ENCODE results near the gene IGF2R.

- no peak for TF ChIP-seq MXI1 (IDR thresholded peaks at IDR 0.05; ENCODE audit: borderline replicate concordance, low read depth, low read length)
- no peak for TF ChIP-seq HNRNPL (IDR thresholded peaks at IDR 0.05; ENCODE audit: low read depth, low read length)
- TF ChIP-seq, protein P1, sequence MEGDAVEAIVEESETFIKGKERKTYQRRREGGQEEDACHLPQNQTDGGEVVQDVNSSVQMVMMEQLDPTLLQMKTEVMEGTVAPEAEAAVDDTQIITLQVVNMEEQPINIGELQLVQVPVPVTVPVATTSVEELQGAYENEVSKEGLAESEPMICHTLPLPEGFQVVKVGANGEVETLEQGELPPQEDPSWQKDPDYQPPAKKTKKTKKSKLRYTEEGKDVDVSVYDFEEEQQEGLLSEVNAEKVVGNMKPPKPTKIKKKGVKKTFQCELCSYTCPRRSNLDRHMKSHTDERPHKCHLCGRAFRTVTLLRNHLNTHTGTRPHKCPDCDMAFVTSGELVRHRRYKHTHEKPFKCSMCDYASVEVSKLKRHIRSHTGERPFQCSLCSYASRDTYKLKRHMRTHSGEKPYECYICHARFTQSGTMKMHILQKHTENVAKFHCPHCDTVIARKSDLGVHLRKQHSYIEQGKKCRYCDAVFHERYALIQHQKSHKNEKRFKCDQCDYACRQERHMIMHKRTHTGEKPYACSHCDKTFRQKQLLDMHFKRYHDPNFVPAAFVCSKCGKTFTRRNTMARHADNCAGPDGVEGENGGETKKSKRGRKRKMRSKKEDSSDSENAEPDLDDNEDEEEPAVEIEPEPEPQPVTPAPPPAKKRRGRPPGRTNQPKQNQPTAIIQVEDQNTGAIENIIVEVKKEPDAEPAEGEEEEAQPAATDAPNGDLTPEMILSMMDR (CRISPR knock-in tag; IDR thresholded peaks at IDR 0.05) = no peak
- TF ChIP-seq NFE2L2 (IDR thresholded peaks at IDR 0.05; ENCODE audit: low read length) = no peak
- no peak for TF ChIP-seq ZSCAN20 (CRISPR knock-in tag; IDR thresholded peaks at IDR 0.05; ENCODE audit: borderline replicate concordance)
- TF ChIP-seq, protein P2, sequence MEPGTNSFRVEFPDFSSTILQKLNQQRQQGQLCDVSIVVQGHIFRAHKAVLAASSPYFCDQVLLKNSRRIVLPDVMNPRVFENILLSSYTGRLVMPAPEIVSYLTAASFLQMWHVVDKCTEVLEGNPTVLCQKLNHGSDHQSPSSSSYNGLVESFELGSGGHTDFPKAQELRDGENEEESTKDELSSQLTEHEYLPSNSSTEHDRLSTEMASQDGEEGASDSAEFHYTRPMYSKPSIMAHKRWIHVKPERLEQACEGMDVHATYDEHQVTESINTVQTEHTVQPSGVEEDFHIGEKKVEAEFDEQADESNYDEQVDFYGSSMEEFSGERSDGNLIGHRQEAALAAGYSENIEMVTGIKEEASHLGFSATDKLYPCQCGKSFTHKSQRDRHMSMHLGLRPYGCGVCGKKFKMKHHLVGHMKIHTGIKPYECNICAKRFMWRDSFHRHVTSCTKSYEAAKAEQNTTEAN (CRISPR knock-in tag; conservative IDR thresholded peaks at IDR 0.05) = no peak
- TF ChIP-seq, protein P3, sequence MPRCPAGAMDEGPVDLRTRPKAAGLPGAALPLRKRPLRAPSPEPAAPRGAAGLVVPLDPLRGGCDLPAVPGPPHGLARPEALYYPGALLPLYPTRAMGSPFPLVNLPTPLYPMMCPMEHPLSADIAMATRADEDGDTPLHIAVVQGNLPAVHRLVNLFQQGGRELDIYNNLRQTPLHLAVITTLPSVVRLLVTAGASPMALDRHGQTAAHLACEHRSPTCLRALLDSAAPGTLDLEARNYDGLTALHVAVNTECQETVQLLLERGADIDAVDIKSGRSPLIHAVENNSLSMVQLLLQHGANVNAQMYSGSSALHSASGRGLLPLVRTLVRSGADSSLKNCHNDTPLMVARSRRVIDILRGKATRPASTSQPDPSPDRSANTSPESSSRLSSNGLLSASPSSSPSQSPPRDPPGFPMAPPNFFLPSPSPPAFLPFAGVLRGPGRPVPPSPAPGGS (CRISPR knock-in tag; IDR thresholded peaks at IDR 0.05) = no peak
- no peak for TF ChIP-seq ZNF460 (CRISPR knock-in tag; IDR thresholded peaks at IDR 0.05; ENCODE audit: borderline replicate concordance)
These were observed 6.0 kb downstream of the IGF2R start for GRCh38 chr6:159974932-159975331.

Measured in HepG2 (cell line).